Measurements from ENCODE around the gene RPUSD4. TPM values are rescaled to one million over a fixed set of nuclear protein-coding genes. Genes with fewer than 3 reads are reported as not detected.
A peak's percentile ranks its signal among the peaks of the same experiment; 100 is the strongest.

Gene RPUSD4
- total and polyA plus RNA-seq, 10 of the 15 experiments (the other 5 are each of a cell fraction or from before 2014, with no cell fraction given): 24.5 to 47.6 (median 31.7) TPM

DNA sequence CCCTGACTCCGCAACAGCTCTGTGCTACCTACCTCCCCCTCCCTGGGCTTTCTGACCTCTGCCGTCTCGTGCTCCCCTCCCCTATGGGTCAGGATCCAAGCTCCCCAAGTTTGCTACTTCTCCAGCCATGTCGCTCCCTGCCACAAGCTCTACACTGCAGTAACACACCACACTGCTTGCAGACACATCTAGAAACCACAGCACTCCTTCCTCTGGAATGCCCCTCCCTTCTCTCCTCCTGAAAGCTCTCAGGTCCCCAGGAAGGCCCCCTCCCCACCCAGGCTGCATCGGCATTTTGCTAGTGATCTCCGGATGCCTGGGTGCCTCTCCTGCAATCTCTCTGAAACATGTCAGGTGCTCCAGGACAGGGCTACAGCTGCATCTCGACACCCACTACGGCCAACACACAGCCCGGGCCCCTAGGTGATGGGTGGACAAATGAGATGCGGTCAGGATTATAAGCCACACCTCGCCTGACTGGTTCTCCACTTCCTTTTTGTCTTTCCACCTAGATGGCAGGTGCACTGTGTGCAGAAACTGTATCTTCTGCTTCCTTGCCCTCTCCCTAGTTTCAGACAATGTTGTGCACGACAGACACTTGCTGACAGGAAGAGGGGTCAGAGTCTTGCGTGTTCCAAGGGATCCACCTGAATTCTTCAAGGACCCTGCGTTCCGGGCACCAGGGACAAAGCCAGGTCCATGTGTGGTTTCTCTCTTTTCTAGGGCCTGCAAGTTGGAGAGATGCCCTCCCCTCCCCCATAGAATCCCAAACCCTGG, 22.9 kb downstream of the RPUSD4 start (continued):
- TF ChIP-seq, protein P1, sequence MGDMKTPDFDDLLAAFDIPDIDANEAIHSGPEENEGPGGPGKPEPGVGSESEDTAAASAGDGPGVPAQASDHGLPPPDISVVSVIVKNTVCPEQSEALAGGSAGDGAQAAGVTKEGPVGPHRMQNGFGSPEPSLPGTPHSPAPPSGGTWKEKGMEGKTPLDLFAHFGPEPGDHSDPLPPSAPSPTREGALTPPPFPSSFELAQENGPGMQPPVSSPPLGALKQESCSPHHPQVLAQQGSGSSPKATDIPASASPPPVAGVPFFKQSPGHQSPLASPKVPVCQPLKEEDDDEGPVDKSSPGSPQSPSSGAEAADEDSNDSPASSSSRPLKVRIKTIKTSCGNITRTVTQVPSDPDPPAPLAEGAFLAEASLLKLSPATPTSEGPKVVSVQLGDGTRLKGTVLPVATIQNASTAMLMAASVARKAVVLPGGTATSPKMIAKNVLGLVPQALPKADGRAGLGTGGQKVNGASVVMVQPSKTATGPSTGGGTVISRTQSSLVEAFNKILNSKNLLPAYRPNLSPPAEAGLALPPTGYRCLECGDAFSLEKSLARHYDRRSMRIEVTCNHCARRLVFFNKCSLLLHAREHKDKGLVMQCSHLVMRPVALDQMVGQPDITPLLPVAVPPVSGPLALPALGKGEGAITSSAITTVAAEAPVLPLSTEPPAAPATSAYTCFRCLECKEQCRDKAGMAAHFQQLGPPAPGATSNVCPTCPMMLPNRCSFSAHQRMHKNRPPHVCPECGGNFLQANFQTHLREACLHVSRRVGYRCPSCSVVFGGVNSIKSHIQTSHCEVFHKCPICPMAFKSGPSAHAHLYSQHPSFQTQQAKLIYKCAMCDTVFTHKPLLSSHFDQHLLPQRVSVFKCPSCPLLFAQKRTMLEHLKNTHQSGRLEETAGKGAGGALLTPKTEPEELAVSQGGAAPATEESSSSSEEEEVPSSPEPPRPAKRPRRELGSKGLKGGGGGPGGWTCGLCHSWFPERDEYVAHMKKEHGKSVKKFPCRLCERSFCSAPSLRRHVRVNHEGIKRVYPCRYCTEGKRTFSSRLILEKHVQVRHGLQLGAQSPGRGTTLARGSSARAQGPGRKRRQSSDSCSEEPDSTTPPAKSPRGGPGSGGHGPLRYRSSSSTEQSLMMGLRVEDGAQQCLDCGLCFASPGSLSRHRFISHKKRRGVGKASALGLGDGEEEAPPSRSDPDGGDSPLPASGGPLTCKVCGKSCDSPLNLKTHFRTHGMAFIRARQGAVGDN (IDR thresholded peaks at IDR 0.05): no peak
- TF ChIP-seq, protein P2, sequence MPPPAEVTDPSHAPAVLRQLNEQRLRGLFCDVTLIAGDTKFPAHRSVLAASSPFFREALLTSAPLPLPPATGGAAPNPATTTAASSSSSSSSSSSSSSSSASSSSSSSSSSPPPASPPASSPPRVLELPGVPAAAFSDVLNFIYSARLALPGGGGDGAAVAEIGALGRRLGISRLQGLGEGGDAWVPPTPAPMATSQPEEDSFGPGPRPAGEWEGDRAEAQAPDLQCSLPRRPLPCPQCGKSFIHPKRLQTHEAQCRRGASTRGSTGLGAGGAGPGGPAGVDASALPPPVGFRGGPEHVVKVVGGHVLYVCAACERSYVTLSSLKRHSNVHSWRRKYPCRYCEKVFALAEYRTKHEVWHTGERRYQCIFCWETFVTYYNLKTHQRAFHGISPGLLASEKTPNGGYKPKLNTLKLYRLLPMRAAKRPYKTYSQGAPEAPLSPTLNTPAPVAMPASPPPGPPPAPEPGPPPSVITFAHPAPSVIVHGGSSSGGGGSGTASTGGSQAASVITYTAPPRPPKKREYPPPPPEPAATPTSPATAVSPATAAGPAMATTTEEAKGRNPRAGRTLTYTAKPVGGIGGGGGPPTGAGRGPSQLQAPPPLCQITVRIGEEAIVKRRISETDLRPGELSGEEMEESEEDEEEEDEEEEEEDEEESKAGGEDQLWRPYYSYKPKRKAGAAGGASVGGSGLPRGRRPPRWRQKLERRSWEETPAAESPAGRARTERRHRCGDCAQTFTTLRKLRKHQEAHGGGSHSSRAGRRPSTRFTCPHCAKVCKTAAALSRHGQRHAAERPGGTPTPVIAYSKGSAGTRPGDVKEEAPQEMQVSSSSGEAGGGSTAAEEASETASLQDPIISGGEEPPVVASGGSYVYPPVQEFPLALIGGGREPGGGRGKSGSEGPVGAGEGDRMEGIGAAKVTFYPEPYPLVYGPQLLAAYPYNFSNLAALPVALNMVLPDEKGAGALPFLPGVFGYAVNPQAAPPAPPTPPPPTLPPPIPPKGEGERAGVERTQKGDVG (CRISPR knock-in tag; IDR thresholded peaks at IDR 0.05): no peak
- TF ChIP-seq FOXM1 (IDR thresholded peaks at IDR 0.05; ENCODE audit: low read depth, low read length) (peak; percentile 62), NRF1 (conservative IDR thresholded peaks at IDR 0.05; ENCODE audit: low read depth, low read length) (no peak), ZNF622 (IDR thresholded peaks at IDR 0.05) (no peak), EP300 (IDR thresholded peaks at IDR 0.05; ENCODE audit: borderline replicate concordance in 1 of 2, control insufficient read depth in 1 of 2, low read depth in 2 of 2, low read length in 2 of 2) (peak in 1 of 2 experiments; percentile 79; a peak in 3 of 4 replicates), RBBP5 (conservative IDR thresholded peaks at IDR 0.05) (no peak), NBN (IDR thresholded peaks at IDR 0.05) (no peak), SMARCA5 (IDR thresholded peaks at IDR 0.05) (peak; percentile 56; the same call in 1 of the 2 replicates), PML (IDR thresholded peaks at IDR 0.05; ENCODE audit: low read length) (no peak), TCF12 (IDR thresholded peaks at IDR 0.05; ENCODE audit: low read depth, low read length) (peak; percentile 98), RAD51 (IDR thresholded peaks at IDR 0.05) (no peak), ASH2L (IDR thresholded peaks at IDR 0.05; ENCODE audit: borderline replicate concordance, low read depth) (no peak), NFIC (IDR thresholded peaks at IDR 0.05; ENCODE audit: low read depth, low read length) (peak; percentile 65; the same call in 1 of the 2 replicates), GATAD2B (conservative IDR thresholded peaks at IDR 0.05; ENCODE audit: low read depth) (peak; percentile 21; the same call in 1 of the 2 replicates), ZNF24 (IDR thresholded peaks at IDR 0.05) (no peak), KLF5 (IDR thresholded peaks at IDR 0.05; ENCODE audit: partially characterized antibody) (no peak), ZSCAN29 (IDR thresholded peaks at IDR 0.05) (no peak), RAD21 (IDR thresholded peaks at IDR 0.05; ENCODE audit: insufficient read depth, low read depth, low read length) (no peak), BCL11A (IDR thresholded peaks at IDR 0.05; ENCODE audit: low read depth, low read length) (peak; percentile 78), SUZ12 (IDR thresholded peaks at IDR 0.05; ENCODE audit: unreplicated experiment) (no peak)
- TF ChIP-seq, protein P3, sequence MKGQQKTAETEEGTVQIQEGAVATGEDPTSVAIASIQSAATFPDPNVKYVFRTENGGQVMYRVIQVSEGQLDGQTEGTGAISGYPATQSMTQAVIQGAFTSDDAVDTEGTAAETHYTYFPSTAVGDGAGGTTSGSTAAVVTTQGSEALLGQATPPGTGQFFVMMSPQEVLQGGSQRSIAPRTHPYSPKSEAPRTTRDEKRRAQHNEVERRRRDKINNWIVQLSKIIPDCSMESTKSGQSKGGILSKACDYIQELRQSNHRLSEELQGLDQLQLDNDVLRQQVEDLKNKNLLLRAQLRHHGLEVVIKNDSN (IDR thresholded peaks at IDR 0.05; ENCODE audit: borderline replicate concordance, extremely low read length, insufficient read depth, low read depth, low read length): no peak
- TF ChIP-seq, protein P4, sequence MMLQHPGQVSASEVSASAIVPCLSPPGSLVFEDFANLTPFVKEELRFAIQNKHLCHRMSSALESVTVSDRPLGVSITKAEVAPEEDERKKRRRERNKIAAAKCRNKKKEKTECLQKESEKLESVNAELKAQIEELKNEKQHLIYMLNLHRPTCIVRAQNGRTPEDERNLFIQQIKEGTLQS (IDR thresholded peaks at IDR 0.05; ENCODE audit: borderline replicate concordance, extremely low read depth, low read depth, low read length): no peak

All from GM12878 (cell line).